Kidney (tissue), 14 donors: ENCODE results near the gene ZNF587B. TPM values are rescaled to one million over a fixed set of nuclear protein-coding genes. Genes with fewer than 3 reads are reported as not detected.
"Not testable (repeated sequence)": the region's sequence is repeated elsewhere in the genome, so short reads cannot be mapped to it uniquely, and the experiment has no call there.

Experiments
- DNase-seq, 5 donors: peaks; one replicate each; pipeline ENCODE4 v3.0.0-alpha.2; 2013 to 2020
- FAIRE-seq: peaks from 2 replicates; lab custom pipeline; 2012; peaks lifted over from hg19 to GRCh38; lab: Jason Lieb, UNC
- H3K27ac ChIP-seq, 2 donors: one replicate each; pipeline ENCODE4 v1.7.0; 2013; ENCODE audit warnings: low read depth in 2 of 2, low read length in 2 of 2, inconsistent platforms in 1 of 2
- H3K27me3 ChIP-seq: one replicate; pipeline ENCODE4 v1.7.1; 2013; ENCODE audit warnings: low read length, inconsistent platforms; ENCODE audit not compliant: control insufficient read depth, insufficient read depth
- H3K36me3 ChIP-seq, 3 donors: one replicate each; pipeline versions ENCODE4 v1.7.0 to v1.7.1; 2013; ENCODE audit warnings: low read length in 3 of 3, control low read depth in 1 of 3, inconsistent platforms in 1 of 3; ENCODE audit not compliant: insufficient read depth in 3 of 3, control insufficient read depth in 2 of 3
- H3K4me1 ChIP-seq, 3 donors: one replicate each; pipeline versions ENCODE4 v1.7.0 to v1.7.1; 2013; ENCODE audit warnings: low read length in 3 of 3, inconsistent platforms in 1 of 3, low read depth in 1 of 3; ENCODE audit not compliant: control insufficient read depth in 2 of 3, insufficient read depth in 2 of 3
- H3K4me3 ChIP-seq, 3 donors: one replicate each; pipeline versions ENCODE4 v1.7.0 to v1.8.1; 2013; ENCODE audit warnings: low read length in 3 of 3, control low read depth in 1 of 3, inconsistent platforms in 1 of 3
- H3K9ac ChIP-seq, 3 donors: one replicate each; pipeline versions ENCODE4 v1.7.0 to v1.7.1; 2013; ENCODE audit warnings: low read length in 3 of 3, control low read depth in 1 of 3, inconsistent platforms in 1 of 3
- H3K9me3 ChIP-seq, 3 donors: one replicate each; pipeline versions ENCODE4 v1.7.0 to v1.7.1; 2013; ENCODE audit warnings: low read length in 3 of 3, control low read depth in 1 of 3, inconsistent platforms in 1 of 3; ENCODE audit not compliant: control insufficient read depth in 2 of 3, insufficient read depth in 1 of 3
- CTCF ChIP-seq: IDR thresholded peaks from 3 replicates; pipeline ENCODE4 v1.5.1; 2012; ENCODE audit warnings: mild to moderate bottlenecking, moderate library complexity, borderline replicate concordance; ENCODE audit not compliant: insufficient read depth; ENCODE audit errors: extremely low read depth
- intact Hi-C: fragments of 100-400 bp; cut with DNase I; formaldehyde crosslinking; loops from one replicate; pipeline ENCODE4 v1.11.1; 2022
- polyA plus RNA-seq: library from polyadenylated mRNA; stranded (reverse); fragments of 350-450 nt; fragmentation: Illumina TruSeq; extraction: RNeasy Lipid Tissue Mini Kit (QIAGEN cat#74804); gene quantifications from one replicate; pipeline ENCODE4 v1.2.3, GENCODE V29; 2014; ENCODE audit warnings: low read depth, low replicate concordance; ENCODE audit not compliant: insufficient read depth
- total RNA-seq: library from RNA; stranded (reverse); fragmentation: NEBNext Ultra II Directional; extraction: Animal tissue kit (Norgen Biotek cat#: 25700); gene quantifications from one replicate; pipeline ENCODE4 v1.2.1, GENCODE V29; 2021
- donor health status: control.
- donor health status: control.
- donor health status: control.
- donor health status: control.
- donor health status: control.
- donor health status: DM: yes; HTN: yes; CAD: no.
- donor health status: Normal renal cell carcinoma (clear cell type).

The ZNF587B gene
- total and polyA plus RNA-seq, 2 donors from 2014 or later = 5.1 to 23.6 TPM

- FAIRE-seq (no peak), DNase-seq (peak in 4 of 5 donors; percentile 45 to 85 (median 70))
- no peaks in the 10 kb centered on the region for H3K9me3 ChIP-seq
- peaks cover 0 to 9% (median 0%) of the 10 kb centered on the region in 3 donors for H3K36me3 ChIP-seq
- no peak overlapping the region for H3K9ac ChIP-seq
- H3K4me1 ChIP-seq = peaks cover 2 to 5% (median 3%) of the 10 kb centered on the region in 3 donors
- intact Hi-C loops = no loop called here
- no peaks in the 10 kb centered on the region for H3K27me3 ChIP-seq
- H3K27ac ChIP-seq = no peak overlapping the region
- H3K4me3 ChIP-seq = peak overlapping the region; percentile 96 to 98 (median 96)
- no peak for TF ChIP-seq CTCF
Observed at GRCh38 chr19:57887195-57887941, 57.3 kb downstream of the ZNF587B start.

GRCh38 chr19:57888107-57888559 lies 58.0 kb downstream of the ZNF587B start:
- no peak for TF ChIP-seq CTCF
- Histone ChIP-seq H3K9ac (peak overlapping the region; percentile 87 to 93 (median 89)), H3K27me3 (no peaks in the 10 kb centered on the region), H3K9me3 (no peaks in the 10 kb centered on the region), H3K27ac (peak overlapping the region in 1 of 2 donors; percentile 76), H3K4me1 (peaks cover 2 to 5% (median 3%) of the 10 kb centered on the region in 3 donors), H3K36me3 (peaks cover 0 to 9% (median 0%) of the 10 kb centered on the region in 3 donors), H3K4me3 (peak overlapping the region; percentile 96 to 98 (median 96))
- intact Hi-C loops = no loop called here
- FAIRE-seq (no peak), DNase-seq (peak in 2 of 5 donors; percentile 40 to 41)

- Histone ChIP-seq H3K4me3 (peak within 1 kb of the TSS; percentile 96 to 98 (median 96)), H3K27me3 (no peaks in the 10 kb centered on the region), H3K9me3 (no peaks in the 10 kb centered on the region), H3K27ac (peak within 1 kb of the TSS; percentile 45 to 76), H3K36me3 (peaks cover 0 to 9% (median 0%) of the 10 kb centered on the region in 3 donors), H3K4me1 (peaks cover 2 to 5% (median 3%) of the 10 kb centered on the region in 3 donors), H3K9ac (peak within 1 kb of the TSS; percentile 87 to 93 (median 89))
- peak; percentile 23 for TF ChIP-seq CTCF
- peak; percentile 33 for FAIRE-seq
- DNase-seq = peak; percentile 92 to 97 (median 95)
- intact Hi-C loops = no loop called here
Observed at GRCh38 chr19:57888560-57889231, 58.6 kb downstream of the ZNF587B start, which contains the start of gene ZNF814. Gene ZNF814 (minus strand): TSS chr19:57889037. CDS start chr19:57888802, 235 bp downstream.

- intact Hi-C loops, DNase-seq, H3K9me3 ChIP-seq: not testable (repeated sequence)
Observed at GRCh38 chr19:57890706-57891105, 60.6 kb downstream of the ZNF587B start.

More at GRCh38 chr19:57890706-57891105, 60.6 kb downstream of the ZNF587B start:
- not testable (repeated sequence) for H3K27me3 ChIP-seq, FAIRE-seq, H3K9ac ChIP-seq, H3K4me3 ChIP-seq, H3K27ac ChIP-seq, H3K36me3 ChIP-seq, H3K4me1 ChIP-seq
